ENCODE results near the gene PDE2A.

Gene PDE2A

GRCh38 chr11:72655896-72656464 is 18.2 kb downstream of the PDE2A start:
- DNase-seq, result no peak

GRCh38 chr11:72655014-72655413 is 19.2 kb downstream of the PDE2A start:
- no peak for DNase-seq

GRCh38 chr11:72653649-72654048 is 20.6 kb downstream of the PDE2A start:
- DNase-seq, result no peak

GRCh38 chr11:72652873-72653630 is 21.2 kb downstream of the PDE2A start:
- peak in 1 of 2 experiments; percentile 7 for DNase-seq

- no peak for DNase-seq
These were observed 22.1 kb downstream of the PDE2A start for GRCh38 chr11:72652133-72652532.

GRCh38 chr11:72649215-72649976 is 24.8 kb downstream of the PDE2A start:
- DNase-seq, result no peak

- DNase-seq, result no peak
These were observed 25.7 kb downstream of the PDE2A start for GRCh38 chr11:72648384-72649136.

- no peak for DNase-seq
These were observed 26.3 kb downstream of the PDE2A start for GRCh38 chr11:72647882-72648281.

GRCh38 chr11:72646472-72646871 is 27.8 kb downstream of the PDE2A start:
- DNase-seq, result no peak

- DNase-seq, result no peak
These were observed 28.2 kb downstream of the PDE2A start for GRCh38 chr11:72646024-72646423.

GRCh38 chr11:72643547-72643946 is 30.7 kb downstream of the PDE2A start:
- DNase-seq, result no peak

- DNase-seq, result peak; percentile 14 to 43
These were observed 31.2 kb downstream of the PDE2A start for GRCh38 chr11:72642884-72643522.

GRCh38 chr11:72642043-72642883 is 32.0 kb downstream of the PDE2A start:
- DNase-seq, result no peak

- DNase-seq, result no peak
These were observed 32.6 kb downstream of the PDE2A start for GRCh38 chr11:72641522-72642042.

GRCh38 chr11:72639502-72640375 is 34.5 kb downstream of the PDE2A start:
- no peak for DNase-seq

GRCh38 chr11:72637926-72638325 is 36.3 kb downstream of the PDE2A start:
- DNase-seq, result no peak

GRCh38 chr11:72637198-72637597 is 37.0 kb downstream of the PDE2A start:
- no peak for DNase-seq

- no peak for DNase-seq
These were observed 37.8 kb downstream of the PDE2A start for GRCh38 chr11:72636376-72636775.

GRCh38 chr11:72635933-72636332 is 38.3 kb downstream of the PDE2A start:
- DNase-seq, result no peak

- no peak for DNase-seq
These were observed 38.8 kb downstream of the PDE2A start for GRCh38 chr11:72635309-72635915.

Data from NCI-H1930 (cell line).